Natural killer cell (primary cell): ENCODE data around the gene TYMS. TPM values are rescaled to one million over a fixed set of nuclear protein-coding genes. Genes with fewer than 3 reads are reported as not detected.

Experiments
- ATAC-seq, 3 donors: fragments of 150-1000 bp in 2 of 3; fragments of 200-7000 bp in 1 of 3; cut with Tn5 transposase; 1 replicate in 1 of 3; 2 replicates in 2 of 3; pipeline ENCODE4 v1.10.0; 2021; ENCODE audit warnings: mild to moderate bottlenecking in 2 of 3, moderate library complexity in 2 of 3
- DNase-seq, 2 donors: peaks; one replicate each; pipeline versions ENCODE4 v3.0.0 to v3.0.0-alpha.2; 2013 to 2021; ENCODE audit warnings: mixed read lengths in 1 of 2
- H3K27ac ChIP-seq: one replicate; pipeline ENCODE4 v1.5.1; 2013; ENCODE audit warnings: mild to moderate bottlenecking, low read length
- H3K27me3 ChIP-seq: one replicate; pipeline ENCODE4 v1.6.1; 2013; ENCODE audit warnings: low read length; ENCODE audit not compliant: control insufficient read depth, insufficient read depth
- H3K36me3 ChIP-seq: one replicate; pipeline ENCODE4 v1.6.1; 2013; ENCODE audit warnings: low read length; ENCODE audit not compliant: control insufficient read depth, insufficient read depth
- H3K4me1 ChIP-seq: one replicate; pipeline ENCODE4 v1.6.1; 2013; ENCODE audit warnings: low read length; ENCODE audit not compliant: control insufficient read depth, insufficient read depth
- H3K4me3 ChIP-seq: one replicate; pipeline ENCODE4 v1.5.1; 2013; ENCODE audit warnings: low read length
- H3K9me3 ChIP-seq: one replicate; pipeline ENCODE4 v1.6.1; 2013; ENCODE audit warnings: low read length; ENCODE audit not compliant: control insufficient read depth, insufficient read depth
- H3K27ac Mint-ChIP-seq, 2 donors: one replicate each; pipeline ENCODE4 v1.8.0; 2022; ENCODE audit warnings: mild to moderate bottlenecking in 2 of 2, mixed read lengths in 2 of 2, moderate library complexity in 1 of 2
- H3K27me3 Mint-ChIP-seq, 2 donors: one replicate each; pipeline ENCODE4 v1.8.0; 2022; ENCODE audit warnings: low read depth in 2 of 2, mixed read lengths in 2 of 2
- H3K36me3 Mint-ChIP-seq: one replicate; pipeline ENCODE4 v1.8.0; 2022; ENCODE audit warnings: mixed read lengths
- H3K4me1 Mint-ChIP-seq, 2 donors: one replicate each; pipeline ENCODE4 v1.8.0; 2022; ENCODE audit warnings: mixed read lengths in 2 of 2
- H3K4me3 Mint-ChIP-seq: one replicate; pipeline ENCODE4 v1.8.0; 2022; ENCODE audit warnings: mild to moderate bottlenecking, moderate library complexity, mixed read lengths
- H3K9me3 Mint-ChIP-seq, 2 donors: one replicate each; pipeline ENCODE4 v1.8.0; 2022; ENCODE audit warnings: mixed read lengths in 2 of 2
- CTCF ChIP-seq: fragments of 200-600 bp; IDR thresholded peaks from one replicate; pipeline ENCODE4 v1.8.0; 2022; ENCODE audit warnings: antibody characterized with exemption
- WGBS: methylation state at CpG from one replicate; pipeline ENCODE4 v1.1.7; 2013; ENCODE audit warnings: missing lambda C conversion rate; ENCODE audit not compliant: insufficient coverage; 5-methylcytosine and 5-hydroxymethylcytosine counted together
- intact Hi-C: fragments of 100-400 bp; cut with micrococcal nuclease; formaldehyde crosslinking; loops from one replicate; pipeline ENCODE4 v1.14.2; 2022
- total RNA-seq, 4 donors: library from RNA; stranded (reverse); fragments of 120-200 nt in 1 of 4; gene quantifications; one replicate each; pipeline versions ENCODE4 v1.2.3 to v1.2.4, GENCODE V29; 2013 to 2022

Gene TYMS
- total RNA-seq, 3 donors from 2014 or later (not counting 1 experiment from before 2014, with no cell fraction given) = 5.8 to 13.6 (median 7.8) TPM

- WGBS = under 1% methylated on average over 72 of the region's 72 CpGs
- H3K4me1 Mint-ChIP-seq = peaks cover 11 to 19% of the 10 kb centered on the region in 2 donors
- H3K9me3 Mint-ChIP-seq = peaks cover 0 to 2% of the 10 kb centered on the region in 2 donors
- peaks cover 0 to 6% of the 10 kb centered on the region in 2 donors for H3K27me3 Mint-ChIP-seq
- Histone ChIP-seq H3K27me3 (no peaks in the 10 kb centered on the region), H3K4me3 (peak overlapping the region; percentile 46), H3K4me1 (peaks cover 16% of the 10 kb centered on the region), H3K9me3 (no peaks in the 10 kb centered on the region), H3K27ac (no peak overlapping the region), H3K36me3 (no peaks in the 10 kb centered on the region)
- DNase-seq (peak; percentile 47 to 64), ATAC-seq (peak; percentile 67 to 81 (median 73))
- intact Hi-C loops = no loop called here
- H3K4me3 Mint-ChIP-seq = peak overlapping the region; percentile 87
- H3K27ac Mint-ChIP-seq = peak overlapping the region in 1 of 2 donors; percentile 73
- H3K36me3 Mint-ChIP-seq = no peaks in the 10 kb centered on the region
- TF ChIP-seq CTCF = no peak
These were observed 821 bp downstream of the TYMS start for GRCh38 chr18:658001-658946.

GRCh38 chr18:658947-659533 lies 1.6 kb downstream of the TYMS start:
- Histone ChIP-seq H3K4me1 (peaks cover 16% of the 10 kb centered on the region), H3K27me3 (no peaks in the 10 kb centered on the region), H3K9me3 (no peaks in the 10 kb centered on the region), H3K36me3 (no peaks in the 10 kb centered on the region), H3K27ac (no peak overlapping the region), H3K4me3 (no peak overlapping the region)
- Mint-ChIP-seq H3K27me3 (peaks cover 0 to 6% of the 10 kb centered on the region in 2 donors), H3K27ac (peak overlapping the region; percentile 60 to 73), H3K9me3 (peaks cover 0 to 2% of the 10 kb centered on the region in 2 donors), H3K4me3 (peak overlapping the region; percentile 87), H3K4me1 (peaks cover 11 to 19% of the 10 kb centered on the region in 2 donors), H3K36me3 (no peaks in the 10 kb centered on the region)
- WGBS = 71% methylated on average over 10 of the region's 10 CpGs
- intact Hi-C loops = no loop called here
- no peak for DNase-seq
- no peak for TF ChIP-seq CTCF
- ATAC-seq = no peak

GRCh38 chr18:659597-659996 lies 2.1 kb downstream of the TYMS start:
- no peaks in the 10 kb centered on the region for H3K27me3 ChIP-seq
- H3K4me1 ChIP-seq = peaks cover 16% of the 10 kb centered on the region
- peaks cover 0 to 2% of the 10 kb centered on the region in 2 donors for H3K9me3 Mint-ChIP-seq
- H3K27ac Mint-ChIP-seq = peak overlapping the region; percentile 60 to 73
- H3K4me3 Mint-ChIP-seq = peak overlapping the region; percentile 87
- no peak overlapping the region for H3K4me3 ChIP-seq
- no peaks in the 10 kb centered on the region for H3K36me3 ChIP-seq
- WGBS = 92% methylated on average over 6 of the region's 6 CpGs
- no peak overlapping the region for H3K27ac ChIP-seq
- H3K27me3 Mint-ChIP-seq = peaks cover 0 to 6% of the 10 kb centered on the region in 2 donors
- peaks cover 11 to 19% of the 10 kb centered on the region in 2 donors for H3K4me1 Mint-ChIP-seq
- intact Hi-C loops = no loop called here
- no peak for TF ChIP-seq CTCF
- no peaks in the 10 kb centered on the region for H3K36me3 Mint-ChIP-seq
- no peak for DNase-seq
- no peaks in the 10 kb centered on the region for H3K9me3 ChIP-seq
- ATAC-seq = no peak
